Measurements from ENCODE around the gene CFAP45. TPM values are rescaled to one million over a fixed set of nuclear protein-coding genes. Genes with fewer than 3 reads are reported as not detected.

CFAP45 gene
- total and polyA plus RNA-seq, 8 donors: 0.16 to 1.5 (median 0.44) TPM; not detected in 2

- TF ChIP-seq, protein P1, sequence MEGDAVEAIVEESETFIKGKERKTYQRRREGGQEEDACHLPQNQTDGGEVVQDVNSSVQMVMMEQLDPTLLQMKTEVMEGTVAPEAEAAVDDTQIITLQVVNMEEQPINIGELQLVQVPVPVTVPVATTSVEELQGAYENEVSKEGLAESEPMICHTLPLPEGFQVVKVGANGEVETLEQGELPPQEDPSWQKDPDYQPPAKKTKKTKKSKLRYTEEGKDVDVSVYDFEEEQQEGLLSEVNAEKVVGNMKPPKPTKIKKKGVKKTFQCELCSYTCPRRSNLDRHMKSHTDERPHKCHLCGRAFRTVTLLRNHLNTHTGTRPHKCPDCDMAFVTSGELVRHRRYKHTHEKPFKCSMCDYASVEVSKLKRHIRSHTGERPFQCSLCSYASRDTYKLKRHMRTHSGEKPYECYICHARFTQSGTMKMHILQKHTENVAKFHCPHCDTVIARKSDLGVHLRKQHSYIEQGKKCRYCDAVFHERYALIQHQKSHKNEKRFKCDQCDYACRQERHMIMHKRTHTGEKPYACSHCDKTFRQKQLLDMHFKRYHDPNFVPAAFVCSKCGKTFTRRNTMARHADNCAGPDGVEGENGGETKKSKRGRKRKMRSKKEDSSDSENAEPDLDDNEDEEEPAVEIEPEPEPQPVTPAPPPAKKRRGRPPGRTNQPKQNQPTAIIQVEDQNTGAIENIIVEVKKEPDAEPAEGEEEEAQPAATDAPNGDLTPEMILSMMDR (IDR thresholded peaks at IDR 0.05): no peak
- Histone ChIP-seq H3K4me3 (no peak overlapping the region), H3K9me3 (no peaks in the 10 kb centered on the region), H3K4me1 (peaks cover 5 to 14% (median 11%) of the 10 kb centered on the region in 3 donors), H3K36me3 (no peaks in the 10 kb centered on the region), H3K27ac (no peak overlapping the region), H3K27me3 (no peaks in the 10 kb centered on the region)
- no peak for DNase-seq
- intact Hi-C loops (cut with DNase I): no loop called here
- no peak for FAIRE-seq
- no peak for ATAC-seq
- 83 to 88% methylated on average over 3 of the region's 3 CpGs for WGBS, 2 donors
Measured at GRCh38 chr1:159897962-159898361, 2.0 kb downstream of the CFAP45 start.

- Histone ChIP-seq H3K4me1 (peaks cover 5 to 14% (median 11%) of the 10 kb centered on the region in 3 donors), H3K36me3 (no peaks in the 10 kb centered on the region), H3K9me3 (no peaks in the 10 kb centered on the region), H3K27me3 (no peaks in the 10 kb centered on the region), H3K27ac (no peak overlapping the region), H3K4me3 (no peak overlapping the region)
- intact Hi-C loops (cut with DNase I): no loop called here
- ATAC-seq (no peak), DNase-seq (no peak), FAIRE-seq (no peak)
- 76 to 81% methylated on average over 3 of the region's 3 CpGs for WGBS, 2 donors
- TF ChIP-seq, protein P1 (IDR thresholded peaks at IDR 0.05): no peak
Measured at GRCh38 chr1:159896546-159896930, 3.4 kb downstream of the CFAP45 start.

GRCh38 chr1:159895836-159896545 lies 4.0 kb downstream of the CFAP45 start:
- FAIRE-seq: no peak
- H3K4me3 ChIP-seq: no peak overlapping the region
- WGBS, 2 donors: 75 to 80% methylated on average over 6 of the region's 6 CpGs
- H3K9me3 ChIP-seq: no peaks in the 10 kb centered on the region
- intact Hi-C loops (cut with DNase I): no loop called here
- no peak overlapping the region for H3K27ac ChIP-seq
- no peaks in the 10 kb centered on the region for H3K27me3 ChIP-seq
- peaks cover 5 to 12% (median 9%) of the 10 kb centered on the region in 3 donors for H3K4me1 ChIP-seq
- H3K36me3 ChIP-seq: no peaks in the 10 kb centered on the region
- no peak for ATAC-seq
- TF ChIP-seq, protein P1 (IDR thresholded peaks at IDR 0.05): no peak
- DNase-seq: no peak

DNA sequence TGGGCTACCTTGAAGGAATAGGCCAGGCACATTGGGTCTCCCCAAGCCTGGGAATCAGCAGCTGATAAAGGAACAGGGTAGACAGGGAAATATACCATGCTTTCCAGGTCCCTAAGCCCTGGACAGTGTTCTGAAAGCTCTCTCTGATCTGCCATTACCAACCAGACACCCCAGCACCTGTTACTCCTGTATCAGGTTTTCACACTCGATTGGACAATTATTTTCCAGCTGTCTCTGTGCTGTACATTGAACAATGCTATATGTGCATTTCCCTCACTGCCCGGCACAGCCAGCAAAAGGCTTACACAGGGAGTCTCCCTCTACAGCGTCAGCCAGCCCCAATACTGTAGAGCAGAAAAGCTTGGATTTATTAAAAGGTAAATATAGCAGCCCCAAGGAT lies 4.7 kb downstream of the CFAP45 start:
- Histone ChIP-seq H3K36me3 (no peaks in the 10 kb centered on the region), H3K4me1 (peaks cover 2 to 4% (median 2%) of the 10 kb centered on the region in 3 donors), H3K4me3 (no peak overlapping the region), H3K27ac (no peak overlapping the region), H3K9me3 (no peaks in the 10 kb centered on the region), H3K27me3 (no peaks in the 10 kb centered on the region)
- FAIRE-seq (no peak), DNase-seq (no peak), ATAC-seq (no peak)
- 62 to 76% methylated on average over 3 of the region's 3 CpGs for WGBS, 2 donors
- TF ChIP-seq, protein P1 (IDR thresholded peaks at IDR 0.05): no peak
- intact Hi-C loops (cut with DNase I): no loop called here

- DNase-seq (no peak), ATAC-seq (no peak), FAIRE-seq (no peak)
- TF ChIP-seq, protein P1 (IDR thresholded peaks at IDR 0.05): no peak
- H3K27me3 ChIP-seq: no peaks in the 10 kb centered on the region
- H3K27ac ChIP-seq: no peak overlapping the region
- no peak overlapping the region for H3K4me3 ChIP-seq
- 77 to 83% methylated on average over 5 of the region's 5 CpGs for WGBS, 2 donors
- H3K9me3 ChIP-seq: no peaks in the 10 kb centered on the region
- no peaks in the 10 kb centered on the region for H3K36me3 ChIP-seq
- intact Hi-C loops (cut with DNase I): no loop called here
- no peaks in the 10 kb centered on the region for H3K4me1 ChIP-seq
Measured at GRCh38 chr1:159892944-159893343, 7.0 kb downstream of the CFAP45 start.
